K562 (cell line): ENCODE results near the gene OR10H5. TPM values are rescaled to one million over a fixed set of nuclear protein-coding genes. Genes with fewer than 3 reads are reported as not detected.

Experiments used
- ATAC-seq: fragments of 200-7000 bp; cut with Tn5 transposase; 3 replicates; pipeline ENCODE4 v1.9.1; 2020; ENCODE audit warnings: moderate library complexity
- BruUV-seq: library from RNA; stranded (reverse); fragments of 400-500 nt; replicated peaks from 2 replicates; lab custom pipeline; 2021; lab: Mats Ljungman, UMichigan
- CTCF ChIA-PET: fragments of 300-600 bp; formaldehyde crosslinking; extraction: SDS; loops from one replicate; lab custom pipeline; 2021; ENCODE audit warnings: low intra/inter-chr PET ratio; lab: Yijun Ruan, JAX
- POLR2A ChIA-PET: fragments of 300-600, 350-650 bp; sonication (Branson Sonifier 250); formaldehyde crosslinking; extraction: SDS; loops from one replicate; lab custom pipeline; 2021; ENCODE audit warnings: antibody characterized with exemption, inconsistent platforms; lab: Yijun Ruan, JAX
- DNase-seq, 4 experiments: peaks; one replicate each; pipeline versions ENCODE4 v3.0.0 to v3.0.0-alpha.2; 2011 to 2018; ENCODE audit warnings: low spot score in 3 of 4, mixed read lengths in 3 of 4; ENCODE audit errors: extremely low read depth in 1 of 4
- FAIRE-seq: peaks from 2 replicates; lab custom pipeline; 2011; peaks lifted over from hg19 to GRCh38; lab: Jason Lieb, UNC
- H2AFZ ChIP-seq: 2 replicates; pipeline ENCODE4 v1.6.0; 2011; ENCODE audit warnings: low read depth, low read length, control low read depth, inconsistent platforms
- H3K27ac ChIP-seq: fragments of 200-600 bp; 3 replicates; pipeline ENCODE4 v1.8.0; 2011; ENCODE audit warnings: low read depth, mild to moderate bottlenecking, control low read depth, inconsistent platforms, low read length, moderate library complexity, mixed read lengths; ENCODE audit errors: extremely low read depth
- H3K27me3 ChIP-seq, 2 experiments: fragments of 300-600 bp in 1 of 2; 2 replicates in 1 of 2; 3 replicates in 1 of 2; pipeline versions ENCODE4 v1.6.0 to v1.8.0; 2011; ENCODE audit warnings: inconsistent platforms in 2 of 2, low read length in 2 of 2, mild to moderate bottlenecking in 1 of 2, mixed read lengths in 1 of 2, moderate library complexity in 1 of 2; ENCODE audit not compliant: control insufficient read depth in 2 of 2, insufficient read depth in 2 of 2
- H3K36me3 ChIP-seq: fragments of 300-600 bp; 3 replicates; pipeline ENCODE4 v1.8.0; 2011; ENCODE audit warnings: mild to moderate bottlenecking, low read length, inconsistent platforms; ENCODE audit not compliant: control insufficient read depth, insufficient read depth
- H3K4me1 ChIP-seq, 2 experiments: fragments of 200-600 bp in 1 of 2; replicated peaks in 1 of 2; 2 replicates in 1 of 2; 3 replicates in 1 of 2; pipeline versions ENCODE4 v1.5.1 to v1.8.0; 2011; ENCODE audit warnings: inconsistent platforms in 2 of 2, low read length in 2 of 2, mild to moderate bottlenecking in 1 of 2, mixed read lengths in 1 of 2, moderate library complexity in 1 of 2; ENCODE audit not compliant: control insufficient read depth in 2 of 2, insufficient read depth in 2 of 2
- H3K4me2 ChIP-seq: 2 replicates; pipeline ENCODE4 v1.6.1; 2011; ENCODE audit warnings: low read length, control low read depth, inconsistent platforms, mixed read lengths; ENCODE audit not compliant: insufficient read depth
- H3K4me3 ChIP-seq: fragments of 200-600 bp; sonication (generic), shearing (Covaris generic); 2 replicates; pipeline ENCODE4 v1.5.1; 2016; ENCODE audit warnings: control low read depth, inconsistent platforms
- H3K79me2 ChIP-seq: fragments of 200-600 bp; 3 replicates; pipeline ENCODE4 v1.8.0; 2011; ENCODE audit warnings: low read length, inconsistent platforms; ENCODE audit not compliant: control insufficient read depth, insufficient read depth
- H3K9ac ChIP-seq, 2 experiments: 2 replicates each; pipeline versions ENCODE4 v1.6.0 to v1.6.1; 2011; ENCODE audit warnings: low read depth in 2 of 2, low read length in 2 of 2, control low read depth in 1 of 2, inconsistent platforms in 1 of 2, mild to moderate bottlenecking in 1 of 2, mixed read lengths in 1 of 2; ENCODE audit not compliant: insufficient read depth in 1 of 2
- H3K9me1 ChIP-seq: one replicate; pipeline ENCODE4 v1.6.0; 2011; ENCODE audit warnings: inconsistent platforms, mild to moderate bottlenecking, low read length, moderate library complexity; ENCODE audit not compliant: control insufficient read depth, insufficient read depth
- H3K9me3 ChIP-seq: replicated peaks from 2 replicates; pipeline ENCODE4 v1.5.1; 2011; ENCODE audit warnings: low read depth, low read length, inconsistent platforms; ENCODE audit not compliant: control insufficient read depth, insufficient read depth
- H4K20me1 ChIP-seq: replicated peaks from 2 replicates; pipeline ENCODE4 v1.6.1; 2011; ENCODE audit warnings: low read length, inconsistent platforms, mixed read lengths; ENCODE audit not compliant: control insufficient read depth, insufficient read depth
- ARID4B ChIP-seq: sonication (generic); formaldehyde crosslinking; IDR thresholded peaks from 2 replicates; pipeline ENCODE4 v1.8.0; 2022; ENCODE audit warnings: mild to moderate bottlenecking, missing genetic modification reagents
- DMBX1 ChIP-seq: fragments of 250-450 bp; sonication (Bioruptor Pico); IDR thresholded peaks from 2 replicates; pipeline ENCODE4 v1.8.0; 2022; ENCODE audit warnings: inconsistent platforms, mild to moderate bottlenecking, moderate library complexity, borderline replicate concordance
- E2F3 ChIP-seq: fragments of 250-450 bp; sonication (Bioruptor Pico); IDR thresholded peaks from 2 replicates; pipeline ENCODE4 v1.4.0; 2020; ENCODE audit warnings: mild to moderate bottlenecking
- EHMT2 ChIP-seq: fragments of 450-650 bp; IDR thresholded peaks from 2 replicates; pipeline ENCODE4 v1.6.1; 2018; ENCODE audit warnings: antibody characterized with exemption
- FUS ChIP-seq: fragments of 200-400 bp; formaldehyde crosslinking; optimal IDR thresholded peaks from 2 replicates; pipeline ENCODE3; 2017; ENCODE audit warnings: low read depth, low read length
- LARP7 ChIP-seq: fragments of 450-650 bp; IDR thresholded peaks from 2 replicates; pipeline ENCODE4 v1.6.1; 2016
- MAZ ChIP-seq, 2 experiments: fragments of 450-650 bp in 1 of 2; sonication (generic) in 1 of 2; formaldehyde crosslinking; IDR thresholded peaks in 1 of 2; conservative IDR thresholded peaks in 1 of 2; 2 replicates each; pipeline versions ENCODE4 v1.4.0 to v1.5.0; 2020; ENCODE audit warnings: mild to moderate bottlenecking in 1 of 2, missing genetic modification reagents in 1 of 2
- SMARCE1 ChIP-seq: fragments of 450-650 bp; IDR thresholded peaks from 2 replicates; pipeline ENCODE4 v1.7.1; 2016; ENCODE audit warnings: mild to moderate bottlenecking
- SMC3 ChIP-seq: conservative IDR thresholded peaks from 2 replicates; pipeline ENCODE4 v1.6.1; 2011; ENCODE audit warnings: low read depth, low read length, improper control_type of control experiment; ENCODE audit not compliant: insufficient read depth
- ZBTB49 ChIP-seq: sonication (generic); formaldehyde crosslinking; IDR thresholded peaks from 2 replicates; pipeline ENCODE4 v1.8.0; 2022; ENCODE audit warnings: missing genetic modification reagents, mild to moderate bottlenecking, borderline replicate concordance
- ZBTB9 ChIP-seq: fragments of 450-650 bp; formaldehyde crosslinking; IDR thresholded peaks from 2 replicates; pipeline ENCODE4 v1.4.0; 2020; ENCODE audit warnings: mild to moderate bottlenecking, moderate library complexity
- ZNF561 ChIP-seq: fragments of 450-650 bp; formaldehyde crosslinking; conservative IDR thresholded peaks from 2 replicates; pipeline ENCODE4 v1.4.0; 2020; ENCODE audit warnings: mild to moderate bottlenecking, moderate library complexity
- ZNF584 ChIP-seq: fragments of 200-800 bp; sonication (Bioruptor generic); IDR thresholded peaks from 2 replicates; pipeline ENCODE4 v1.6.1; 2016; ENCODE audit warnings: low read depth, mild to moderate bottlenecking, missing genetic modification characterization, missing compliant biosample characterization
- WGBS: fragments of 100-300 bp; shearing (Covaris generic); methylation state at CpG from one replicate; pipeline ENCODE4 v1.1.6; 2016; ENCODE audit warnings: low coverage, mixed read lengths; ENCODE audit not compliant: insufficient coverage; ENCODE audit errors: missing lambda C conversion rate; 5-methylcytosine and 5-hydroxymethylcytosine counted together
- in situ Hi-C: fragments of 300-500 bp; cut with MboI; formaldehyde crosslinking; loops from 4 replicates; pipeline ENCODE4 v1.15.0; 2018; ENCODE audit warnings: inconsistent platforms, mixed read lengths
- intact Hi-C: fragments of 100-400 bp; cut with micrococcal nuclease; formaldehyde crosslinking; loops from 2 replicates; pipeline ENCODE4 v1.14.2; 2022
- polyA plus RNA-seq, 8 experiments: library from polyadenylated mRNA; depleted of rRNA in 4 of 8; stranded (reverse) in 5 of 8; unstranded in 3 of 8; fragments of >200 nt; fragmentation: Nextera tagmentation in 2 of 8; fragmentation: Illumina TruSeq in 1 of 8; extraction: Ambion mirVana in 2 of 8; extraction: Trizol in 1 of 8; gene quantifications; 2 replicates each; pipeline versions ENCODE4 v1.2.1 to v1.2.3, GENCODE V29; 2011 to 2014; ENCODE audit warnings: inconsistent platforms in 1 of 8, missing spikeins in 1 of 8
- total RNA-seq, 7 experiments: library from RNA; depleted of rRNA in 6 of 7; stranded (reverse); fragments of >200 nt in 6 of 7; fragmentation: Illumina TruSeq in 2 of 7; extraction: Trizol in 2 of 7; gene quantifications; 2 replicates each; pipeline versions ENCODE4 v1.2.1 to v1.2.3, GENCODE V29; 2011 to 2021; ENCODE audit warnings: low replicate concordance in 1 of 7

The OR10H5 gene
- total and polyA plus RNA-seq, 9 of the 15 experiments (the other 6 are each of a cell fraction or from before 2014, with no cell fraction given): not detected

GRCh38 chr19:15815306-15815705, 27.8 kb downstream of the OR10H5 start, which contains the start of gene OR10H1:
Gene OR10H1, minus strand, starts transcription at chr19:15815664. Its CDS starts 7,627 bp downstream, at chr19:15808037.
- Histone ChIP-seq H3K79me2 (no peaks in the 10 kb centered on the region), H3K27me3 (peaks cover 10 to 30% of the 10 kb centered on the region in 2 experiments; a peak in 4 of 5 replicates), H2AFZ (no peak within 1 kb of the TSS), H3K9me1 (no peaks in the 10 kb centered on the region), H3K4me1 (no peaks in the 10 kb centered on the region; a peak in 1 of 5 replicates), H3K36me3 (no peaks in the 10 kb centered on the region), H3K4me3 (no peak within 1 kb of the TSS), H3K4me2 (no peak within 1 kb of the TSS), H3K27ac (no peak within 1 kb of the TSS), H3K9me3 (no peaks in the 10 kb centered on the region), H4K20me1 (peaks cover 4% of the 10 kb centered on the region; the same call in 1 of the 2 replicates), H3K9ac (no peak within 1 kb of the TSS)
- ATAC-seq: no peak
- 18% methylated on average over 5 of the region's 5 CpGs for WGBS
- FAIRE-seq: no peak
- TF ChIP-seq MAZ (CRISPR knock-in tag; conservative IDR thresholded peaks at IDR 0.05 in 1 of 2, IDR thresholded peaks at IDR 0.05 in 1 of 2) (no peak), E2F3 (CRISPR knock-in tag) (no peak), ZBTB9 (no peak), EHMT2 (no peak), ZNF584 (CRISPR knock-in tag) (no peak), FUS (no peak), SMC3 (no peak), ZBTB49 (CRISPR knock-in tag) (no peak), ARID4B (no peak), SMARCE1 (no peak), ZNF561 (CRISPR knock-in tag) (no peak), DMBX1 (CRISPR knock-in tag) (no peak), LARP7 (no peak)
- ChIA-PET CTCF (no interaction called here), POLR2A (interaction anchor here (0.7 to 1.5 kb wide), 2 partner anchors 15 to 175 kb away, joined by 3 to 4 read pairs; partner anchors contain the start of gene CYP4F3)
- intact Hi-C loops (no loop called here), in situ Hi-C loops (no loop called here)
- DNase-seq: no peak
- BruUV-seq: no TSS peak
